RWPE2 (cell line): ENCODE data around the gene TGFBR1.

Source experiments
- ATAC-seq: fragments of 200-7000 bp; cut with Tn5 transposase; 3 replicates; pipeline ENCODE4 v1.9.1; 2021; ENCODE audit warnings: low read depth
- DNase-seq: peaks from one replicate; pipeline ENCODE4 v3.0.0-alpha.2; 2020; ENCODE audit warnings: low spot score
- H3K27ac ChIP-seq: fragments of 450-650 bp; 2 replicates; pipeline ENCODE4 v1.5.1; 2017; ENCODE audit warnings: mild to moderate bottlenecking; ENCODE audit not compliant: poor library complexity, severe bottlenecking
- H3K27me3 ChIP-seq: fragments of 250-450 bp; sonication (Bioruptor Pico); 2 replicates; pipeline ENCODE4 v1.5.1; 2021; ENCODE audit warnings: mild to moderate bottlenecking, moderate library complexity; ENCODE audit not compliant: insufficient read depth, poor library complexity, severe bottlenecking
- H3K36me3 ChIP-seq: fragments of 250-450 bp; sonication (Bioruptor Pico); 2 replicates; pipeline ENCODE4 v1.5.1; 2020; ENCODE audit warnings: low read depth, mild to moderate bottlenecking, moderate library complexity
- H3K4me1 ChIP-seq: fragments of 250-450 bp; sonication (Bioruptor Pico); 2 replicates; pipeline ENCODE4 v1.5.1; 2021; ENCODE audit warnings: mild to moderate bottlenecking, moderate library complexity; ENCODE audit not compliant: insufficient read depth, poor library complexity, severe bottlenecking
- H3K4me3 ChIP-seq: fragments of 250-450 bp; sonication (Bioruptor Pico); 2 replicates; pipeline ENCODE4 v1.5.1; 2021; ENCODE audit warnings: mild to moderate bottlenecking, moderate library complexity; ENCODE audit not compliant: severe bottlenecking
- H3K9me3 ChIP-seq: fragments of 250-450 bp; sonication (Bioruptor Pico); 2 replicates; pipeline ENCODE4 v1.5.1; 2021; ENCODE audit warnings: mild to moderate bottlenecking, moderate library complexity; ENCODE audit not compliant: severe bottlenecking
- CTCF ChIP-seq: fragments of 450-650 bp; IDR thresholded peaks from one replicate; pipeline ENCODE4 v1.5.1; 2017; ENCODE audit warnings: mild to moderate bottlenecking, moderate library complexity; ENCODE audit not compliant: poor library complexity, severe bottlenecking

TGFBR1 gene

GRCh38 chr9:99075246-99075912 lies 29.5 kb upstream of the TGFBR1 start:
- H3K36me3 ChIP-seq, result no peaks in the 10 kb centered on the region
- no peaks in the 10 kb centered on the region for H3K4me1 ChIP-seq
- H3K9me3 ChIP-seq, result no peaks in the 10 kb centered on the region
- H3K27ac ChIP-seq, result no peak overlapping the region
- no peaks in the 10 kb centered on the region for H3K27me3 ChIP-seq
- DNase-seq (no peak), ATAC-seq (no peak)
- no peak overlapping the region for H3K4me3 ChIP-seq
- TF ChIP-seq CTCF, result no peak

- no peaks in the 10 kb centered on the region for H3K4me1 ChIP-seq
- TF ChIP-seq CTCF, result no peak
- H3K27ac ChIP-seq, result no peak overlapping the region
- no peaks in the 10 kb centered on the region for H3K36me3 ChIP-seq
- H3K9me3 ChIP-seq, result no peaks in the 10 kb centered on the region
- H3K27me3 ChIP-seq, result no peaks in the 10 kb centered on the region
- no peak for ATAC-seq
- DNase-seq, result no peak
- H3K4me3 ChIP-seq, result no peak overlapping the region
Observed at GRCh38 chr9:99076030-99076429, 28.9 kb upstream of the TGFBR1 start.

GRCh38 chr9:99076483-99077171 lies 28.3 kb upstream of the TGFBR1 start:
- Histone ChIP-seq H3K27ac (no peak overlapping the region), H3K36me3 (no peaks in the 10 kb centered on the region), H3K27me3 (no peaks in the 10 kb centered on the region), H3K4me3 (no peak overlapping the region), H3K9me3 (no peaks in the 10 kb centered on the region), H3K4me1 (no peaks in the 10 kb centered on the region)
- ATAC-seq (no peak), DNase-seq (no peak)
- TF ChIP-seq CTCF, result no peak

- Histone ChIP-seq H3K9me3 (no peaks in the 10 kb centered on the region), H3K27me3 (no peaks in the 10 kb centered on the region), H3K4me3 (no peak overlapping the region), H3K27ac (no peak overlapping the region), H3K36me3 (no peaks in the 10 kb centered on the region), H3K4me1 (no peaks in the 10 kb centered on the region)
- DNase-seq (no peak), ATAC-seq (no peak)
- TF ChIP-seq CTCF, result no peak
Observed at GRCh38 chr9:99078717-99079116, 26.2 kb upstream of the TGFBR1 start.

GRCh38 chr9:99079542-99079941 lies 25.4 kb upstream of the TGFBR1 start:
- Histone ChIP-seq H3K27ac (no peak overlapping the region), H3K36me3 (no peaks in the 10 kb centered on the region), H3K4me3 (no peak overlapping the region), H3K4me1 (no peaks in the 10 kb centered on the region), H3K9me3 (no peaks in the 10 kb centered on the region), H3K27me3 (no peaks in the 10 kb centered on the region)
- ATAC-seq, result no peak
- no peak for DNase-seq
- no peak for TF ChIP-seq CTCF
